Ramos (cell line): ENCODE data around the gene PM20D2.
"Not testable (repeated sequence)": the region's sequence is repeated elsewhere in the genome, so short reads cannot be mapped to it uniquely, and the experiment has no call there.

Experiments
- in situ Hi-C: fragments of 300-500 bp; cut with MboI; formaldehyde crosslinking; loops from one replicate; pipeline ENCODE4 v1.14.3; 2022; ENCODE audit warnings: low sequenced_read_pairs; ENCODE audit not compliant: unreplicated experiment

The PM20D2 gene

GRCh38 chr6:89145956-89146717 is at the start of gene PM20D2:
Gene PM20D2, plus strand, starts transcription at chr6:89146055. Its CDS starts 90 bp downstream, at chr6:89146145.
- in situ Hi-C loops = no loop called here

- in situ Hi-C loops = loop anchor here (25.0 kb wide), 1 partner anchor 1186 kb away; no protein-coding TSS in a partner anchor
These were observed 47.4 kb upstream of the PM20D2 start for GRCh38 chr6:89098461-89098860.

GRCh38 chr6:89100114-89100513 is 45.7 kb upstream of the PM20D2 start:
- in situ Hi-C loops = no loop called here

- in situ Hi-C loops = no loop called here
These were observed 35.6 kb upstream of the PM20D2 start for GRCh38 chr6:89110284-89110683.

GRCh38 chr6:89111933-89112332 is 33.9 kb upstream of the PM20D2 start:
- in situ Hi-C loops = no loop called here

- in situ Hi-C loops = no loop called here
These were observed 29.2 kb upstream of the PM20D2 start for GRCh38 chr6:89116702-89117101.

GRCh38 chr6:89117211-89118108 is 28.4 kb upstream of the PM20D2 start, which contains the start of gene SRSF12:
Gene SRSF12, minus strand, starts transcription at chr6:89118071. Its CDS starts 184 bp downstream, at chr6:89117887.
- in situ Hi-C loops = no loop called here

- in situ Hi-C loops = no loop called here
These were observed 26.9 kb upstream of the PM20D2 start for GRCh38 chr6:89118931-89119330.

GRCh38 chr6:89120371-89120770 is 25.5 kb upstream of the PM20D2 start:
- in situ Hi-C loops = no loop called here

- in situ Hi-C loops = no loop called here
These were observed 23.9 kb upstream of the PM20D2 start for GRCh38 chr6:89121934-89122333.

- in situ Hi-C loops = no loop called here
These were observed 23.2 kb upstream of the PM20D2 start for GRCh38 chr6:89122625-89123024.

GRCh38 chr6:89128256-89128671 is 17.6 kb upstream of the PM20D2 start:
- in situ Hi-C loops = not testable (repeated sequence)

- in situ Hi-C loops = no loop called here
These were observed 14.3 kb upstream of the PM20D2 start for GRCh38 chr6:89131599-89131998.

- in situ Hi-C loops = no loop called here
These were observed 13.8 kb upstream of the PM20D2 start for GRCh38 chr6:89132057-89132456.

- in situ Hi-C loops = no loop called here
These were observed 11.9 kb upstream of the PM20D2 start for GRCh38 chr6:89133981-89134380.

GRCh38 chr6:89134723-89135122 is 11.1 kb upstream of the PM20D2 start:
- in situ Hi-C loops = no loop called here

GRCh38 chr6:89138173-89138572 is 7.7 kb upstream of the PM20D2 start:
- in situ Hi-C loops = no loop called here

GRCh38 chr6:89139509-89140346 is 6.1 kb upstream of the PM20D2 start:
- in situ Hi-C loops = no loop called here

GRCh38 chr6:89140347-89141156 is 5.3 kb upstream of the PM20D2 start:
- in situ Hi-C loops = no loop called here
